Measurements from ENCODE around the gene APBA2. TPM values are rescaled to one million over a fixed set of nuclear protein-coding genes. Genes with fewer than 3 reads are reported as not detected.

Gene APBA2
- total RNA-seq, 4 donors from 2014 or later: 1.6 to 8.2 (median 2.5) TPM

DNA sequence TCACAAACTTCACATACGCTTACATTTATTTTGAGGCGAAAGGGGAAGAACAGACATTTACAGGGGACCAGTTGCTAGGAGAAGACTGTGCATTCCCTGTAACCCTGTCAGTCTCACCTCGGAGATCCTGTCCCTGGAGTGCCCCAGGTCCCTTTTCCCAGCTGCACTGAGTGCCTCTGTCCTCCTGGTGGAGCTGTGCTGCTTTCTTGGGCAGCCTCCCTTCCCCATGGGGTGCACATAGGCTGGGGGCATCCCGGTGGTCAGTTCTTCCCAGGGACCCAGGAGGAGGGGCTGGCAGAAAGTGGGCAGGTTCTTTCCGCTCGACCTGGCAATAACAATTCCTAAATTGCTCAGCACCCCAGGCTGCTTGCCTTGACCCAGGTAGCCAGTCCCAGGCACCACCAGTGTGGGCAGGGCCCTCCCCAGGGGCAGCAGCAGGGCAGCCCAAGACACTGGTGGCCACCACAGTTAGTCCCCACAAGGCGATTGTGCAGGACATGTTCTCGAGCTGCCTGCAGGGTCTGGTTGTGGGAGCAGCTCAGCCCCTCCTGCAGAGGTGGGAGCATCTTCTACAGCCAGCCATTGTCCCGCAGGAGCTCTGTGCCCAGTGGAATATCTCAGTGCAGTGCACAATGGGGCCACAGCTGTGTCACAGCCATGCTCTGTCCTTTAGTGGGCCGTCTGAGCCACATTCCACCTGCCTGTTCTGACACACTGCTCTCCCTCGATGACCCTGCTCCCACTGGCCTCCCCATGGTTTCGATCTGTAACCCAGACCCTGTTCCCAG, 36.3 kb downstream of the APBA2 start:
- H3K4me3 ChIP-seq: no peak overlapping the region
- no peaks in the 10 kb centered on the region for H3K36me3 ChIP-seq
- 76% methylated on average over 11 of the region's 12 CpGs; no CpG with 5 or more reads in 1 of the 2 donors for WGBS, 2 donors (ENCODE audit: low coverage in 1 of 2)
- DNase-seq: no peak
- in situ Hi-C loops (cut with MboI; ENCODE audit: low pct_ligation_motif_present in 1 of 4, low pct_unique_long_range_greater_than_20kb in 1 of 4, low sequenced_read_pairs in 3 of 4): no loop called here
- no peak overlapping the region for H3K27ac ChIP-seq
- no peaks in the 10 kb centered on the region for H3K4me1 ChIP-seq
- TF ChIP-seq, protein P1, sequence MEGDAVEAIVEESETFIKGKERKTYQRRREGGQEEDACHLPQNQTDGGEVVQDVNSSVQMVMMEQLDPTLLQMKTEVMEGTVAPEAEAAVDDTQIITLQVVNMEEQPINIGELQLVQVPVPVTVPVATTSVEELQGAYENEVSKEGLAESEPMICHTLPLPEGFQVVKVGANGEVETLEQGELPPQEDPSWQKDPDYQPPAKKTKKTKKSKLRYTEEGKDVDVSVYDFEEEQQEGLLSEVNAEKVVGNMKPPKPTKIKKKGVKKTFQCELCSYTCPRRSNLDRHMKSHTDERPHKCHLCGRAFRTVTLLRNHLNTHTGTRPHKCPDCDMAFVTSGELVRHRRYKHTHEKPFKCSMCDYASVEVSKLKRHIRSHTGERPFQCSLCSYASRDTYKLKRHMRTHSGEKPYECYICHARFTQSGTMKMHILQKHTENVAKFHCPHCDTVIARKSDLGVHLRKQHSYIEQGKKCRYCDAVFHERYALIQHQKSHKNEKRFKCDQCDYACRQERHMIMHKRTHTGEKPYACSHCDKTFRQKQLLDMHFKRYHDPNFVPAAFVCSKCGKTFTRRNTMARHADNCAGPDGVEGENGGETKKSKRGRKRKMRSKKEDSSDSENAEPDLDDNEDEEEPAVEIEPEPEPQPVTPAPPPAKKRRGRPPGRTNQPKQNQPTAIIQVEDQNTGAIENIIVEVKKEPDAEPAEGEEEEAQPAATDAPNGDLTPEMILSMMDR (IDR thresholded peaks at IDR 0.05): no peak
- no peak for TF ChIP-seq EP300 (IDR thresholded peaks at IDR 0.05; ENCODE audit: low read depth)
- no peak for TF ChIP-seq POLR2A (IDR thresholded peaks at IDR 0.05)
- no peak for TF ChIP-seq POLR2AphosphoS5 (IDR thresholded peaks at IDR 0.05)
- no peaks in the 10 kb centered on the region for H3K9me3 ChIP-seq
- intact Hi-C loops (cut with DNase I; ENCODE audit: low total_unique reads): no loop called here
- no peaks in the 10 kb centered on the region for H3K27me3 ChIP-seq

- no peak overlapping the region for H3K4me3 ChIP-seq
- H3K27me3 ChIP-seq: no peaks in the 10 kb centered on the region
- in situ Hi-C loops (cut with MboI; ENCODE audit: low pct_ligation_motif_present in 1 of 4, low pct_unique_long_range_greater_than_20kb in 1 of 4, low sequenced_read_pairs in 3 of 4) (no loop called here), intact Hi-C loops (cut with DNase I; ENCODE audit: low total_unique reads) (no loop called here)
- no peak overlapping the region for H3K27ac ChIP-seq
- no peak for DNase-seq
- TF ChIP-seq, protein P1 (IDR thresholded peaks at IDR 0.05): no peak
- TF ChIP-seq EP300 (IDR thresholded peaks at IDR 0.05; ENCODE audit: low read depth) (no peak), POLR2AphosphoS5 (IDR thresholded peaks at IDR 0.05) (no peak), POLR2A (IDR thresholded peaks at IDR 0.05) (no peak)
- no peaks in the 10 kb centered on the region for H3K4me1 ChIP-seq
- no peaks in the 10 kb centered on the region for H3K9me3 ChIP-seq
- WGBS, 2 donors (ENCODE audit: low coverage in 1 of 2): 63 to 65% methylated on average over 2 to 5 of the region's 5 CpGs
- H3K36me3 ChIP-seq: no peaks in the 10 kb centered on the region
Measured at GRCh38 chr15:28922707-28923012, 36.9 kb downstream of the APBA2 start.

GRCh38 chr15:28923726-28924280, 38.0 kb downstream of the APBA2 start:
- H3K4me3 ChIP-seq: no peak overlapping the region
- in situ Hi-C loops (cut with MboI; ENCODE audit: low pct_ligation_motif_present in 1 of 4, low pct_unique_long_range_greater_than_20kb in 1 of 4, low sequenced_read_pairs in 3 of 4): no loop called here
- DNase-seq: no peak
- H3K4me1 ChIP-seq: no peaks in the 10 kb centered on the region
- intact Hi-C loops (cut with DNase I; ENCODE audit: low total_unique reads): no loop called here
- no peaks in the 10 kb centered on the region for H3K9me3 ChIP-seq
- no peak overlapping the region for H3K27ac ChIP-seq
- TF ChIP-seq POLR2A (IDR thresholded peaks at IDR 0.05): no peak
- TF ChIP-seq, protein P1 (IDR thresholded peaks at IDR 0.05): no peak
- no peak for TF ChIP-seq POLR2AphosphoS5 (IDR thresholded peaks at IDR 0.05)
- TF ChIP-seq EP300 (IDR thresholded peaks at IDR 0.05; ENCODE audit: low read depth): no peak
- H3K27me3 ChIP-seq: no peaks in the 10 kb centered on the region
- 70% methylated on average over 8 of the region's 8 CpGs; no CpG with 5 or more reads in 1 of the 2 donors for WGBS, 2 donors (ENCODE audit: low coverage in 1 of 2)
- no peaks in the 10 kb centered on the region for H3K36me3 ChIP-seq

DNA sequence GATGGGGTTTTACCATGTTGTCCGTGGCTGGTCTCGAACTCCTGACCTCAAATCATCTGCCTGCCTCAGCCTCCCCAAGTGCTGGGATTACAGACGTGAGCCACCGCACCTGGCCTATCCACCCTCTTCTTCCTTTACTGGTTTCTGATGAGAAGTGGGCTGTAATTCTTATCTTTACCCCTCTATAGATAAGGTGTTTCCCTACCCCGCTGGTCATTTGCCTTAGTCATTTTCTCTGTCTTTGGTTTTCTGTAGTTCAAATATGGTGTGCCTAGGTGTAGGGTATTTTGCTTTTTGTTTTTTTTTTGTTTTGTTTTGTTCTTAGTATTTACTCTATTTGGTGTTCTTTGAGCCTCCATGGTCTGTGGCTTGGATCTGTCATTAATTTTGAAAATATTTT, 41.3 kb downstream of the APBA2 start:
- TF ChIP-seq POLR2AphosphoS5 (IDR thresholded peaks at IDR 0.05): no peak
- no peak for TF ChIP-seq EP300 (IDR thresholded peaks at IDR 0.05; ENCODE audit: low read depth)
- TF ChIP-seq POLR2A (IDR thresholded peaks at IDR 0.05): no peak
- Histone ChIP-seq H3K27me3 (no peaks in the 10 kb centered on the region), H3K9me3 (no peaks in the 10 kb centered on the region), H3K36me3 (no peaks in the 10 kb centered on the region), H3K27ac (no peak overlapping the region), H3K4me3 (no peak overlapping the region), H3K4me1 (no peaks in the 10 kb centered on the region)
- in situ Hi-C loops (cut with MboI; ENCODE audit: low pct_ligation_motif_present in 1 of 4, low pct_unique_long_range_greater_than_20kb in 1 of 4, low sequenced_read_pairs in 3 of 4): no loop called here
- intact Hi-C loops (cut with DNase I; ENCODE audit: low total_unique reads): no loop called here
- no peak for DNase-seq
- WGBS, 2 donors (ENCODE audit: low coverage in 1 of 2): 80 to 87% methylated on average over 1 to 5 of the region's 5 CpGs

All from transverse colon (tissue), 4 donors.